GM21786 (cell line): Measurements from ENCODE around the gene FLACC1.
A peak's percentile ranks its signal among the peaks of the same experiment; 100 is the strongest.

ENCODE experiments used
- ATAC-seq: cut with Tn5 transposase; IDR thresholded peaks from one replicate; pipeline ENCODE4 v1.9.1; 2021; ENCODE audit not compliant: unreplicated experiment

The FLACC1 gene

GRCh38 chr2:201280191-201281040 lies 76.7 kb downstream of the FLACC1 start:
- ATAC-seq: no peak

- no peak for ATAC-seq
Measured at GRCh38 chr2:201279079-201279478, 78.1 kb downstream of the FLACC1 start.

- no peak for ATAC-seq
Measured at GRCh38 chr2:201276511-201276910, 80.6 kb downstream of the FLACC1 start.

GRCh38 chr2:201275990-201276389 lies 81.2 kb downstream of the FLACC1 start:
- no peak for ATAC-seq

- ATAC-seq: no peak
Measured at GRCh38 chr2:201275069-201275468, 82.1 kb downstream of the FLACC1 start.

GRCh38 chr2:201273330-201273983 lies 83.7 kb downstream of the FLACC1 start:
- no peak for ATAC-seq

- ATAC-seq: no peak
Measured at GRCh38 chr2:201271917-201272316, 85.2 kb downstream of the FLACC1 start.

- ATAC-seq: no peak
Measured at GRCh38 chr2:201270293-201271001, 86.7 kb downstream of the FLACC1 start.

- no peak for ATAC-seq
Measured at GRCh38 chr2:201269764-201270163, 87.4 kb downstream of the FLACC1 start.

GRCh38 chr2:201267278-201268030 lies 89.7 kb downstream of the FLACC1 start:
- ATAC-seq: no peak

- ATAC-seq: no peak
Measured at GRCh38 chr2:201266629-201267028, 90.5 kb downstream of the FLACC1 start.

GRCh38 chr2:201264472-201265173 lies 92.5 kb downstream of the FLACC1 start:
- no peak for ATAC-seq

GRCh38 chr2:201263779-201264178 lies 93.4 kb downstream of the FLACC1 start:
- ATAC-seq: no peak

GRCh38 chr2:201262718-201263117 lies 94.4 kb downstream of the FLACC1 start:
- no peak for ATAC-seq

GRCh38 chr2:201261906-201262305 lies 95.2 kb downstream of the FLACC1 start:
- ATAC-seq: no peak

- no peak for ATAC-seq
Measured at GRCh38 chr2:201261471-201261870, 95.7 kb downstream of the FLACC1 start.

GRCh38 chr2:201260302-201260800 lies 96.8 kb downstream of the FLACC1 start, which contains the start of gene CASP8:
CASP8 (plus strand) TSS chr2:201260536; CDS start chr2:201266487, 5,951 bp downstream.
- peak; percentile 36 for ATAC-seq

- ATAC-seq: no peak
Measured at GRCh38 chr2:201258666-201259615, 98.2 kb downstream of the FLACC1 start.
